Measurements from ENCODE around the gene MYOZ3.

MYOZ3 gene

DNA sequence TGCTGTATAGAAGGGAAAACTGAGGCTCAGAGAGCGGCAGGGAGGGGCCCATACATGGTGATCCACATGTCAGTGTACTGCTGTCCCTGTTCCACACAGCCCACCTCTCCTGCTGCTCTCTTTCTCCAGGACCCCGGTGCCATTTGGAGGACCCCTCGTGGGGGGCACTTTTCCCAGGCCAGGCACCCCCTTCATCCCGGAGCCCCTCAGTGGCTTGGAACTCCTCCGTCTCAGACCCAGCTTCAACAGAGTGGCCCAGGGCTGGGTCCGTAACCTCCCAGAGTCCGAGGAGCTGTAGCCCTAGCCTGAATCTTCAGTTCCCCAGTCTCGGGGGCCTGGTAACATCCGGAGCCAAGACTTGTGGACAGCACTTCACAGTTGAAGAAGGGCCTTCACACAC, 15.5 kb downstream of the MYOZ3 start:
- no peak for DNase-seq
- intact Hi-C loops (cut with DNase I) = no loop called here

DNA sequence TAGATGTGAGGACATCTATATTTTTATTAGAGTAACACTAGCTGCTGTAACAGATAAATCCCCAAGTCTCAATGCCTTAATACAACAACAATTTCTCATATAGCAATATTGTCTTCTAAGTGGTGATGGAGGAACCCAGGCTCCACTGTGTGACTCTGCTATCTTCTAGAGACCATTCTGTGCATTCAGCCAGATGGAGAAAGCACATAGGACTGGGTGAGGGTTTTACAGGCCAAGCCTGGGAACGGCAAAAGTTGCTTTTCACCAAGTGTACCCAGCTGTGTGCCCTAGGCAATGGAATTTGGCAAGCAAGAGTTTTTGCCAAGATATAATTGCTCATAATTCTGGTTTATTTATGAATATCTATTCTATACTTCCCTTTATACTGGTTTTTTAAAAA, 28.1 kb downstream of the MYOZ3 start:
- intact Hi-C loops (cut with DNase I) = no loop called here
- no peak for DNase-seq

DNA sequence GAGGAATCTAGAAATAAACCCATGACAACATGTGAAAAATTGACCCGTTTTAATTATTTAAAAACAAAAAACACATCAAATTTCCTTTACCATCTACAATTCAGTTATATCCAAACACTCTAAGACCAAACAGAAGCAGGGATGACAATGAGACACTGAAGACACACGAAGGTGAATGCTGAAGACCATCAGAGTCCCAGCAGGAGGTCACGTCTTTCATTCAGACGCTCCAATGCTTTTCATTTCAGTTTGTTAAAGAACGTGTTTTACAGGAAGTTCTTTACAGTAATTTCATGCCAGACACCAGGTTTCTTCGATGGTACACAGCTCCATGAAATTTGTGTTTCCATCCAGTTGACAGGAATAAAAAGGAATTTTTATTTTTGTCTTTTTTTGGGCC, 29.7 kb downstream of the MYOZ3 start:
- DNase-seq = no peak
- intact Hi-C loops (cut with DNase I) = no loop called here

DNA sequence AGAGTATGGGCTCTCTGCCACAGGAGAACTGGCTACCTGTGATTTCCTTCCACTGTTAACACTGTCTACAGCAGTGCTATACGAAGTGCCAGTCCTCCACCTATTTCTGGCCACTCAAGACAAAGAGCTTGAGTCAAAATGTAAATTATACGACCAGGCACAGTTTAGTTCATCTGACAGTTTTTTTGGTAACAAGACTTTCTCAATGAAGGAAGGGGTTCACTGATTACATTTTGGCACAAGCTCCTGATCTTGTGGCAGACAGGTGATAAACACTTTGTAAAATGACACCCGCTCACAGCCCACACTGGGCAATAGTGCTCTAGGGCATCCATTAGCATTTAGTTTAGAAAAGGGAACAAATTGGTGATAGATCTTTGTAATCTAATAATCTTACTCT, 31.2 kb downstream of the MYOZ3 start:
- intact Hi-C loops (cut with DNase I) = no loop called here
- DNase-seq = no peak

DNA sequence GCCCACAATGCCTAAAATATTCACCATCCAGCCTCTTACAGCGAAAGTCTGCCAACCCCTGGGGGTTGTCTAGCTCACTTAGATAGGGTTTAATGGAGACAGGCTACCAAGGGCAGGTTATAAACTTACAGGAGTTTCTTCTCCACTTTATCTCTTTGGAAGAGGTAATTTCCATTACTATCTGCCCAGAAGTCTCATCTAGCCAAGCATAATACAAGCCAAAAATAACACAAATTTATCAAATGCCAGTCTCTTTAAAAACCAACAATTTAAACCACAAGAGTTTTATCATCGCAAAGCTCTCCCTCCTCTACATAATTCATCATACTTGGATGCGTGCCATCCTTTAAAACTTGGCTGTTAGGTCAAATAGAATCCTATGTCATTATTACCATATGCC, 33.6 kb downstream of the MYOZ3 start:
- DNase-seq = no peak
- intact Hi-C loops (cut with DNase I) = no loop called here

DNA sequence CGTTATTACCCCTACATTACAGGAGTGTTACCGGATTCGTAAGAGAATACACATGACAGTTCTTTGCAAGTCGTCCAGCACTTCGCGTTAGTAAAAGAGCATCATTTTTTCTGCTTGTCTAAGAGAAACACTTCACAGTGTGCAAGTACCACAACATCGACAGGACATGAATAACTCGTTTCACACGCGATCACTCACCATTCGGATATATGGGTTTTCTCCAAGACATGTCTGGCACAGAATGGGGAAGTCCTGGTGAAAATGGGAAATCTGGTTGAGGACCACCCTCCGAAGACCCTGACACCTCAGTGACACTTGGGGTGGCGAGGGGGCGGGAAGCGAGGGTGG, 39.2 kb downstream of the MYOZ3 start:
- intact Hi-C loops (cut with DNase I) = loop anchor here (2.0 to 5.0 kb wide), 3 partner anchors 59 to 243 kb away; partner anchors contain the start of gene DCTN4
- DNase-seq = no peak

DNA sequence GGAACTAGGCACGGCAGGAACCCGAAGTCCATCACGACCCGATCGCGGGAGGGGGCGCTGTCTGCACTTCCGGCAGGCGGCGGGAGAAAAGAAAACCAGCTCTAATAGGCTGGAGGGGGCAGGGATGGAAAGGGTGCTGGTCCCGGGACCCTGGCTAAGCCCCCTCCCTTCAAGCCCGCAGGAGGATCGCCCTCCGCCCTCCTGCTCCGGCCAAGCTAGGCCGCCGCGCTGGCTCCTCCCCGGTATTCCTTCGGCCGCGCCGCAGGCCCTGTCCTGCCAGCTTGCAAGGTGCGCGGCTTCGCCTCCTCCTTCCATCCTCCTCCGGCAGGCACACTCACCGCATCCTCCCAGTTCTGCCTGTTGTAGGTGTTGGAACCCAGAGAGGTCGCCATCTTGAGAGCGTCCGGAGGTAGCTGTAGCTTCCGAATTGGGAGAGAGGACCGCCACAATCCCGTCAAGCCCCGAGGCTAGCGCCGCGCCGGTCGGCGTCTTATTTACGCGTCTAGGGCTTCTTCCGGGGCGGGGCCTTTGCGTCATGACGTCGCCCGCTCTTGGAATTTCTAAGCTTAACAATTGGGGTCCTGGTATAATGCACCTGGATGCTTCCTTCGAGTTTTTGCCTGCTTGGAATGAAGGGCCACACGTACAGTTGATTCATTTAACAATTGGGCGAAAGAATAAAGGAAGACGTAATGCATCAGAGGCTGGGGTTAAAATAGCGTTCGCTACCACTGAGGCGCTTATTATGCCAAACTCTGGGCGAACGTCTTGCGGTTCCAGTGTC, 39.7 kb downstream of the MYOZ3 start, which contains the start of gene RBM22:
Gene RBM22 (minus strand): TSS at position 469 of the 784 bp plus-strand sequence. CDS start 77 bp downstream, at position 392.
- intact Hi-C loops (cut with DNase I) = loop anchor here (2.0 to 5.0 kb wide), 3 partner anchors 58 to 243 kb away; partner anchors contain the start of gene DCTN4
- DNase-seq = peak; percentile 92 to 99 (median 93)

DNA sequence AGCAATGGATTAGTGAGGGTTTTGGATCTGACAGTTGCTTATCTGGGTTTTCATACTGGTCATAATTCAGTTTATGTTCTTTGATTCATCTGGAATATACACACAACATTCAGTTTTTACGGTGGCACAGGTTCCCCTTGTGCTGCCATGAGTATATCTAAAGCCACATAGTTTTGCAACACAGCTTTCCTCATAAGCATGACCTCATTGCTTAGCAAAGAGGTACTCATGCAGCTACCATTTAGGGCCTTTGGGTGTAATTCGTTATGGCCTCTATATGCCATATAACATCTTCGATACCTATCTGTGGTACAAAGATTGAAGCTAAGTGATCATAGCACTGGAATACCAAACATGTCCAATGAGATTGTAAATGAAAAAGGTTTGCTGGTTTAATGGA, 42.7 kb downstream of the MYOZ3 start:
- intact Hi-C loops (cut with DNase I) = loop anchor here (5.0 kb wide), 2 partner anchors 141 to 246 kb away; no protein-coding TSS in a partner anchor
- DNase-seq = no peak

DNA sequence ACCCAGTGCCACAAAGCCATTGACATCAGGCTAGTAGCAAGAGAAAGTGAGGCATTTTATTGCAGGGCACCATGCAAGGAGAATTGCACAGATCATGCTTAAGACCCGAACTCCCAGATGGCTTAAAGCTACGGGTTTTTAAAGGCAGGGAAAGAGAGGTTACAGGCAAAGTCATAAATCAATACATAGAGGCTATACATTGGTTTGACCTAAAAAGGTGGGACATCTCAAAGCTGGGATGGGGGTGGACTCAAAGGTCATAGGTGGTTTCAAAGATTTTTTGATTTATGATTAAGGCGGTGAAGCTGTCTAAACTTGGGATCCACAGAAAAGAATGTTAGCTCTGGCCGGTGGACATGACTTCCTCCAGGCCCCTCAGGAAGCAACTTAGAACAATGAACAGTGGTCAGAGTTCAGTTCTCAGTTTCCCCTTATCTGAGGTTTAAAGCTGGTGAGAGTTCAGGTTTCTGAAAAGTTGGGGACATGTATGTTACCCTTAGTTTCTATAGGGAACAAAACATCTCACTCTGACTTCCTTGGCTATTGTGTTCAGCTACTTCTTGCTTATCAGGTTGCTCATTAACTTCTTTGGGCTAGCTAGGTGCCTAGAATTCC, 45.8 kb downstream of the MYOZ3 start:
- intact Hi-C loops (cut with DNase I) = no loop called here
- DNase-seq = no peak

DNA sequence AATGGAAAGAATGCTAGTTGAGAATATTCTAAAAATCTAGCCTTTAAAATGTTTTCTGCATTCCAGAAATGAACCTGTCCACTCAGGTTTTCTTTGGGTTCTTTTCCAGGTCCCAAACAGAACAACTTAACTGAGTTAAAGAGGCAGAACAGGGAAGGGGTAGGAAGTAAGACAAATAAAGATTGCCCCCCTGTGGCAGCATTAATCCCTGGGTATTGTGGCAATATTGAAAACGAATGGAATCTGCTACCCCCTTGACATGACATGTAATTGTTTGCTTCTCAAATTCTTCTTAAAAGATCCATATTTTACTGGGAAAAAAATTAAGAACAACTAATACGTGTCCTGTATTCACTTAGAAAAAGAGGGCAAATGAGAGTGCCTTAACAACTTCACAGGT, 49.1 kb downstream of the MYOZ3 start:
- intact Hi-C loops (cut with DNase I) = no loop called here
- no peak for DNase-seq

DNA sequence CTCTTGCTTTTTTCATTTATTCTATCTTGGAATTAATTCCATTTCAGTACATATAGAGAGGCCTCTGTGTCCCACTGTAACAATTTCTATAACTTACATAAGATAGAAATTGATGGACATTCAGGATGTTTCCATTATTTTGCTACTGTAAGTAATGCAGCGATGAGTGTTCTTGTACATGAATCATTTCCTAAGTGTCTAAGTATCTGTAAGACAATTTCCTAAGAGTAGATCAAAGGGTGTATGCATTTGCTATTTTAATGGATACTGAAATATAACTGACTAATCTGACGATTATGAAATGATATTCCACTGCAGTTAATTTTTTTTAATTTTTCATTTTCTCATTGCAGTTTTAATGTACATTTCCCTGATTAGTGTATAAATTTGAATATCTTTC, 62.8 kb downstream of the MYOZ3 start:
- intact Hi-C loops (cut with DNase I) = no loop called here

More for the DNA sequence above, 62.8 kb downstream of the MYOZ3 start:
- DNase-seq = no peak

Data from posterior cingulate gyrus (tissue), 11 donors.